Osteocyte (in vitro differentiated cells): ENCODE measurements around the gene CD93. TPM values are rescaled to one million over a fixed set of nuclear protein-coding genes. Genes with fewer than 3 reads are reported as not detected.

ENCODE experiments used
- DNase-seq: peaks from one replicate; pipeline ENCODE4 v3.0.0; 2021; ENCODE audit warnings: mixed read lengths; ENCODE audit not compliant: unreplicated experiment; ENCODE audit errors: extremely low spot score
- H3K27ac Mint-ChIP-seq: one replicate; pipeline ENCODE4 v1.8.0; 2021; ENCODE audit warnings: mild to moderate bottlenecking, mixed read lengths; ENCODE audit not compliant: unreplicated experiment
- H3K27me3 Mint-ChIP-seq: one replicate; pipeline ENCODE4 v1.8.0; 2021; ENCODE audit warnings: mixed read lengths; ENCODE audit not compliant: unreplicated experiment
- H3K36me3 Mint-ChIP-seq: one replicate; pipeline ENCODE4 v1.8.0; 2021; ENCODE audit warnings: mixed read lengths; ENCODE audit not compliant: unreplicated experiment
- H3K4me1 Mint-ChIP-seq: one replicate; pipeline ENCODE4 v1.8.0; 2021; ENCODE audit warnings: mixed read lengths; ENCODE audit not compliant: unreplicated experiment
- H3K4me3 Mint-ChIP-seq: one replicate; pipeline ENCODE4 v1.8.0; 2021; ENCODE audit warnings: mild to moderate bottlenecking, moderate library complexity, mixed read lengths; ENCODE audit not compliant: unreplicated experiment
- H3K9me3 Mint-ChIP-seq: one replicate; pipeline ENCODE4 v1.8.0; 2021; ENCODE audit warnings: mixed read lengths; ENCODE audit not compliant: unreplicated experiment
- CTCF ChIP-seq: fragments of 200-600 bp; sonication (generic); IDR thresholded peaks from 2 replicates; pipeline ENCODE4 v1.5.0; 2021; ENCODE audit warnings: antibody characterized with exemption, mild to moderate bottlenecking, moderate library complexity
- total RNA-seq: library from RNA; stranded (reverse); gene quantifications from 2 replicates; pipeline ENCODE4 v1.2.1, GENCODE V29; 2021

CD93 gene
- total RNA-seq, 1 donor from 2014 or later = 0.21 TPM

GRCh38 chr20:23031346-23031745, 54.8 kb downstream of the CD93 start:
- Mint-ChIP-seq H3K4me3 (no peak overlapping the region), H3K4me1 (peaks cover 5% of the 10 kb centered on the region), H3K27ac (no peak overlapping the region), H3K36me3 (no peaks in the 10 kb centered on the region), H3K9me3 (no peaks in the 10 kb centered on the region), H3K27me3 (no peaks in the 10 kb centered on the region)
- TF ChIP-seq CTCF = no peak
- DNase-seq = no peak

Other genes starting within 250 kb of the CD93 start
- gene SSTR4, start 51.0 kb downstream of the CD93 start, total RNA-seq = not detected in 2 replicates
- 66.3 and 68.3 TPM in 2 replicates for gene THBD, start 36.7 kb downstream of the CD93 start, total RNA-seq